Measurements from ENCODE around the gene KIAA0825. TPM values are rescaled to one million over a fixed set of nuclear protein-coding genes. Genes with fewer than 3 reads are reported as not detected.

The KIAA0825 gene
- total RNA-seq, 1 experiment from 2014 or later: 0.23 TPM

- DNase-seq (ENCODE audit: low spot score): no peak
These were observed 109.8 kb downstream of the KIAA0825 start for GRCh38 chr5:94508461-94509148.

- no peak for DNase-seq (ENCODE audit: low spot score)
These were observed 112.9 kb downstream of the KIAA0825 start for GRCh38 chr5:94505327-94506068.

GRCh38 chr5:94503677-94504076, 114.7 kb downstream of the KIAA0825 start:
- no peak for DNase-seq (ENCODE audit: low spot score)

GRCh38 chr5:94501365-94501764, 117.0 kb downstream of the KIAA0825 start:
- no peak for DNase-seq (ENCODE audit: low spot score)

GRCh38 chr5:94499806-94500205, 118.6 kb downstream of the KIAA0825 start:
- no peak for DNase-seq (ENCODE audit: low spot score)

- DNase-seq (ENCODE audit: low spot score): no peak
These were observed 120.2 kb downstream of the KIAA0825 start for GRCh38 chr5:94498199-94498598.

GRCh38 chr5:94485067-94485466, 133.3 kb downstream of the KIAA0825 start:
- DNase-seq (ENCODE audit: low spot score): no peak

GRCh38 chr5:94481059-94481458, 137.3 kb downstream of the KIAA0825 start:
- DNase-seq (ENCODE audit: low spot score): no peak

- no peak for DNase-seq (ENCODE audit: low spot score)
These were observed 137.9 kb downstream of the KIAA0825 start for GRCh38 chr5:94480486-94480885.

GRCh38 chr5:94473936-94474335, 144.5 kb downstream of the KIAA0825 start:
- no peak for DNase-seq (ENCODE audit: low spot score)

GRCh38 chr5:94471521-94471920, 146.9 kb downstream of the KIAA0825 start:
- no peak for DNase-seq (ENCODE audit: low spot score)

- DNase-seq (ENCODE audit: low spot score): no peak
These were observed 147.6 kb downstream of the KIAA0825 start for GRCh38 chr5:94470802-94471201.

GRCh38 chr5:94469894-94470329, 148.5 kb downstream of the KIAA0825 start:
- DNase-seq (ENCODE audit: low spot score): no peak

- no peak for DNase-seq (ENCODE audit: low spot score)
These were observed 150.2 kb downstream of the KIAA0825 start for GRCh38 chr5:94467954-94468930.

- DNase-seq (ENCODE audit: low spot score): no peak
These were observed 151.0 kb downstream of the KIAA0825 start for GRCh38 chr5:94467346-94467953.

GRCh38 chr5:94463739-94464138, 154.7 kb downstream of the KIAA0825 start:
- no peak for DNase-seq (ENCODE audit: low spot score)

GRCh38 chr5:94461131-94461530, 157.3 kb downstream of the KIAA0825 start:
- DNase-seq (ENCODE audit: low spot score): no peak

- no peak for DNase-seq (ENCODE audit: low spot score)
These were observed 158.5 kb downstream of the KIAA0825 start for GRCh38 chr5:94459915-94460314.

- no peak for DNase-seq (ENCODE audit: low spot score)
These were observed 160.6 kb downstream of the KIAA0825 start for GRCh38 chr5:94457788-94458187.

- no peak for DNase-seq (ENCODE audit: low spot score)
These were observed 172.7 kb downstream of the KIAA0825 start for GRCh38 chr5:94445726-94446125.

GRCh38 chr5:94442991-94443390, 175.4 kb downstream of the KIAA0825 start:
- no peak for DNase-seq (ENCODE audit: low spot score)
